Panc1 (cell line): ENCODE measurements around the gene KIF26A. TPM values are rescaled to one million over a fixed set of nuclear protein-coding genes. Genes with fewer than 3 reads are reported as not detected.

Source experiments
- ATAC-seq: fragments of 200-7000 bp; cut with Tn5 transposase; 2 replicates; pipeline ENCODE4 v1.9.1; 2020; ENCODE audit warnings: mild to moderate bottlenecking, moderate library complexity
- BruUV-seq: library from RNA; stranded (reverse); fragments of 400-500 nt; replicated peaks from 2 replicates; lab custom pipeline; 2021; lab: Mats Ljungman, UMichigan
- CTCF ChIA-PET: fragments of 300-600 bp; sonication (Branson Sonifier 250); formaldehyde crosslinking; loops from one replicate; lab custom pipeline; 2022; ENCODE audit warnings: antibody characterized with exemption; lab: Charles Lee
- POLR2A ChIA-PET: fragments of 300-600 bp; sonication (Branson Sonifier 250); formaldehyde crosslinking; loops from one replicate; lab custom pipeline; 2022; ENCODE audit warnings: antibody characterized with exemption; lab: Charles Lee
- DNase-seq: peaks from one replicate; pipeline ENCODE4 v3.0.0-alpha.2; 2010; ENCODE audit warnings: low read depth, low spot score
- H3K27ac ChIP-seq: 2 replicates; pipeline ENCODE4 v1.5.1; 2011; ENCODE audit warnings: mild to moderate bottlenecking, low read length, inconsistent platforms
- H3K27me3 ChIP-seq: fragments of 200-500 bp; sonication (Bioruptor generic); 2 replicates; pipeline ENCODE4 v1.6.0; 2014; ENCODE audit warnings: low read length, inconsistent platforms; ENCODE audit not compliant: control insufficient read depth, insufficient read depth
- H3K36me3 ChIP-seq: fragments of 200-500 bp; sonication (Bioruptor generic); 2 replicates; pipeline ENCODE4 v1.5.1; 2014; ENCODE audit warnings: inconsistent platforms, mild to moderate bottlenecking, low read length, moderate library complexity; ENCODE audit not compliant: control insufficient read depth, insufficient read depth
- H3K4me1 ChIP-seq: 2 replicates; pipeline ENCODE4 v1.5.1; 2011; ENCODE audit warnings: inconsistent platforms, mild to moderate bottlenecking, low read length, moderate library complexity; ENCODE audit not compliant: control insufficient read depth, insufficient read depth
- H3K4me3 ChIP-seq, 2 experiments: 2 replicates each; pipeline ENCODE4 v1.5.1; 2011 to 2012; ENCODE audit warnings: low read depth in 2 of 2, low read length in 2 of 2, mild to moderate bottlenecking in 2 of 2, inconsistent platforms in 1 of 2, moderate library complexity in 1 of 2
- H3K9me3 ChIP-seq: fragments of 200-500 bp; sonication (Bioruptor generic); 2 replicates; pipeline ENCODE4 v1.5.1; 2014; ENCODE audit warnings: low read depth, mild to moderate bottlenecking, inconsistent platforms, low read length, moderate library complexity; ENCODE audit not compliant: control insufficient read depth, insufficient read depth
- POLR2AphosphoS5 ChIP-seq: IDR thresholded peaks from 2 replicates; pipeline ENCODE4 v1.6.1; 2012; ENCODE audit warnings: mild to moderate bottlenecking, low read depth, low read length, moderate library complexity
- SIN3A ChIP-seq: IDR thresholded peaks from 2 replicates; pipeline ENCODE4 v1.6.1; 2012; ENCODE audit warnings: low read depth, mild to moderate bottlenecking, low read length, moderate library complexity, borderline replicate concordance; ENCODE audit not compliant: insufficient read depth
- TCF7L2 ChIP-seq: IDR thresholded peaks from 2 replicates; pipeline ENCODE4 v1.6.1; 2011; ENCODE audit warnings: mild to moderate bottlenecking, low read depth, low read length, inconsistent platforms
- in situ Hi-C: cut with HindIII; loops from 2 replicates; pipeline ENCODE4 v1.10.0; 2016; ENCODE audit warnings: low sequenced_read_pairs, low pct_unique_long_range_greater_than_20kb
- intact Hi-C: fragments of 100-400 bp; cut with micrococcal nuclease; formaldehyde crosslinking; loops from one replicate; pipeline ENCODE4 v1.10.0; 2022; ENCODE audit not compliant: unreplicated experiment
- total RNA-seq: library from RNA; stranded (reverse); gene quantifications from one replicate; pipeline ENCODE4 v1.2.1, GENCODE V29; 2021; ENCODE audit not compliant: unreplicated experiment
- TF ChIP-seq, protein P1 (sequence below): fragments of 450-650 bp; IDR thresholded peaks from 2 replicates; pipeline ENCODE4 v1.5.1; 2017; ENCODE audit warnings: mild to moderate bottlenecking
- TF ChIP-seq, protein P2 (sequence below), 2 experiments: IDR thresholded peaks; 2 replicates each; pipeline ENCODE4 v1.6.1; 2011 to 2012; ENCODE audit warnings: low read depth in 2 of 2, control low read depth in 1 of 2, low read length in 1 of 2, mild to moderate bottlenecking in 1 of 2, moderate library complexity in 1 of 2; ENCODE audit not compliant: insufficient read depth in 1 of 2

The KIF26A gene
- total RNA-seq, 1 experiment from 2014 or later = 4.4 TPM

DNA sequence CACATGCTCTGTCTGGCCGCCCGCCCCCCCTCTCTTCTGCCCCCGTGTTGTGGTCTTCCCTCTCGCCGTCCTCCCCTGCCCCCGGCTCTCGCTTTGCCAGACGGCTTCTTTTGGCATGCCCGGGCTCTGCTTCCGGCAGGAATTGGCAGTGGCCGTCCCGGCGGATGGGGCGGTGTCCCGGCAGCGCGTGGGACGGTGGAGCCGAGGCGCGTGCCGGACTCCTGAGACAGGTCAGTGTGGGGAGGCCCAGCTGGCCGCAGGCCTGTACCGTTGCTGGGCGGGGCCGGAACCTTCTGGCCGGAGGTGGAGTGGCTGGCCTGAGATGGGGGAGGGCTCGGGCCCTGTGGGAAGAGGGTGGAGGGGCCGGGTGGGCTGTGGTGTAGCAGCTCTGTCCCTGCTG, 17.1 kb downstream of the KIF26A start:
- BruUV-seq = no TSS peak
- in situ Hi-C loops (no loop called here), intact Hi-C loops (no loop called here)
- Histone ChIP-seq H3K36me3 (no peaks in the 10 kb centered on the region), H3K27ac (no peak overlapping the region), H3K4me3 (no peak overlapping the region), H3K27me3 (no peaks in the 10 kb centered on the region), H3K9me3 (no peaks in the 10 kb centered on the region), H3K4me1 (no peaks in the 10 kb centered on the region)
- TF ChIP-seq POLR2AphosphoS5 = no peak
- TF ChIP-seq, protein P1, sequence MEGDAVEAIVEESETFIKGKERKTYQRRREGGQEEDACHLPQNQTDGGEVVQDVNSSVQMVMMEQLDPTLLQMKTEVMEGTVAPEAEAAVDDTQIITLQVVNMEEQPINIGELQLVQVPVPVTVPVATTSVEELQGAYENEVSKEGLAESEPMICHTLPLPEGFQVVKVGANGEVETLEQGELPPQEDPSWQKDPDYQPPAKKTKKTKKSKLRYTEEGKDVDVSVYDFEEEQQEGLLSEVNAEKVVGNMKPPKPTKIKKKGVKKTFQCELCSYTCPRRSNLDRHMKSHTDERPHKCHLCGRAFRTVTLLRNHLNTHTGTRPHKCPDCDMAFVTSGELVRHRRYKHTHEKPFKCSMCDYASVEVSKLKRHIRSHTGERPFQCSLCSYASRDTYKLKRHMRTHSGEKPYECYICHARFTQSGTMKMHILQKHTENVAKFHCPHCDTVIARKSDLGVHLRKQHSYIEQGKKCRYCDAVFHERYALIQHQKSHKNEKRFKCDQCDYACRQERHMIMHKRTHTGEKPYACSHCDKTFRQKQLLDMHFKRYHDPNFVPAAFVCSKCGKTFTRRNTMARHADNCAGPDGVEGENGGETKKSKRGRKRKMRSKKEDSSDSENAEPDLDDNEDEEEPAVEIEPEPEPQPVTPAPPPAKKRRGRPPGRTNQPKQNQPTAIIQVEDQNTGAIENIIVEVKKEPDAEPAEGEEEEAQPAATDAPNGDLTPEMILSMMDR = no peak
- TF ChIP-seq, protein P2, sequence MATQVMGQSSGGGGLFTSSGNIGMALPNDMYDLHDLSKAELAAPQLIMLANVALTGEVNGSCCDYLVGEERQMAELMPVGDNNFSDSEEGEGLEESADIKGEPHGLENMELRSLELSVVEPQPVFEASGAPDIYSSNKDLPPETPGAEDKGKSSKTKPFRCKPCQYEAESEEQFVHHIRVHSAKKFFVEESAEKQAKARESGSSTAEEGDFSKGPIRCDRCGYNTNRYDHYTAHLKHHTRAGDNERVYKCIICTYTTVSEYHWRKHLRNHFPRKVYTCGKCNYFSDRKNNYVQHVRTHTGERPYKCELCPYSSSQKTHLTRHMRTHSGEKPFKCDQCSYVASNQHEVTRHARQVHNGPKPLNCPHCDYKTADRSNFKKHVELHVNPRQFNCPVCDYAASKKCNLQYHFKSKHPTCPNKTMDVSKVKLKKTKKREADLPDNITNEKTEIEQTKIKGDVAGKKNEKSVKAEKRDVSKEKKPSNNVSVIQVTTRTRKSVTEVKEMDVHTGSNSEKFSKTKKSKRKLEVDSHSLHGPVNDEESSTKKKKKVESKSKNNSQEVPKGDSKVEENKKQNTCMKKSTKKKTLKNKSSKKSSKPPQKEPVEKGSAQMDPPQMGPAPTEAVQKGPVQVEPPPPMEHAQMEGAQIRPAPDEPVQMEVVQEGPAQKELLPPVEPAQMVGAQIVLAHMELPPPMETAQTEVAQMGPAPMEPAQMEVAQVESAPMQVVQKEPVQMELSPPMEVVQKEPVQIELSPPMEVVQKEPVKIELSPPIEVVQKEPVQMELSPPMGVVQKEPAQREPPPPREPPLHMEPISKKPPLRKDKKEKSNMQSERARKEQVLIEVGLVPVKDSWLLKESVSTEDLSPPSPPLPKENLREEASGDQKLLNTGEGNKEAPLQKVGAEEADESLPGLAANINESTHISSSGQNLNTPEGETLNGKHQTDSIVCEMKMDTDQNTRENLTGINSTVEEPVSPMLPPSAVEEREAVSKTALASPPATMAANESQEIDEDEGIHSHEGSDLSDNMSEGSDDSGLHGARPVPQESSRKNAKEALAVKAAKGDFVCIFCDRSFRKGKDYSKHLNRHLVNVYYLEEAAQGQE (IDR thresholded peaks at IDR 0.05; ENCODE audit: insufficient read depth in 1 of 2, low read depth in 2 of 2, low read length in 1 of 2) = no peak
- no peak for TF ChIP-seq TCF7L2
- no peak for TF ChIP-seq SIN3A
- no peak for ATAC-seq
- no peak for DNase-seq
- CTCF ChIA-PET = no interaction called here
- POLR2A ChIA-PET = no interaction called here

DNA sequence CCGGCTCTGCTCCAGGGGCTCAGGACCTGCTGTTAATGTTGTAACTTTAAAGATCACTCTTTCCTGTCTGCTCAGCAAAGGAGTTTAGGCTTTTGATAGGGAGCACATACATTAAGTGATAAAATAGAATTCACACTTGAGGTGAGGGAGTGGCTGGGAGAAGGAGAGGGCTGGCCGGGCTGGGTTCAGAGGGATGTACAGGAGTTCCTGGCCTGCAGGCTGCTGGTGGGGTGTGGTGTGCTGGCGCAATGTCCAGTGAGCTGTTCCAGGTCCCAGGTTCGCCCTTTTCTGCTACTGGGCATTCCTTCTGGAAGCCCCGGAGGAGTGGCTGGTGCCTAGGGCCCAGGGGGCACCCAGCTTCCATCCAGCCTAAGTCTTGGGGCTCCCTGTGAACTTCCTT, 17.8 kb downstream of the KIF26A start:
- CTCF ChIA-PET = no interaction called here
- Histone ChIP-seq H3K9me3 (no peaks in the 10 kb centered on the region), H3K36me3 (no peaks in the 10 kb centered on the region), H3K4me3 (no peak overlapping the region), H3K27me3 (no peaks in the 10 kb centered on the region), H3K27ac (no peak overlapping the region), H3K4me1 (no peaks in the 10 kb centered on the region)
- in situ Hi-C loops = no loop called here
- DNase-seq (no peak), ATAC-seq (no peak)
- POLR2A ChIA-PET = no interaction called here
- no TSS peak for BruUV-seq
- intact Hi-C loops = no loop called here
- no peak for TF ChIP-seq SIN3A

DNA sequence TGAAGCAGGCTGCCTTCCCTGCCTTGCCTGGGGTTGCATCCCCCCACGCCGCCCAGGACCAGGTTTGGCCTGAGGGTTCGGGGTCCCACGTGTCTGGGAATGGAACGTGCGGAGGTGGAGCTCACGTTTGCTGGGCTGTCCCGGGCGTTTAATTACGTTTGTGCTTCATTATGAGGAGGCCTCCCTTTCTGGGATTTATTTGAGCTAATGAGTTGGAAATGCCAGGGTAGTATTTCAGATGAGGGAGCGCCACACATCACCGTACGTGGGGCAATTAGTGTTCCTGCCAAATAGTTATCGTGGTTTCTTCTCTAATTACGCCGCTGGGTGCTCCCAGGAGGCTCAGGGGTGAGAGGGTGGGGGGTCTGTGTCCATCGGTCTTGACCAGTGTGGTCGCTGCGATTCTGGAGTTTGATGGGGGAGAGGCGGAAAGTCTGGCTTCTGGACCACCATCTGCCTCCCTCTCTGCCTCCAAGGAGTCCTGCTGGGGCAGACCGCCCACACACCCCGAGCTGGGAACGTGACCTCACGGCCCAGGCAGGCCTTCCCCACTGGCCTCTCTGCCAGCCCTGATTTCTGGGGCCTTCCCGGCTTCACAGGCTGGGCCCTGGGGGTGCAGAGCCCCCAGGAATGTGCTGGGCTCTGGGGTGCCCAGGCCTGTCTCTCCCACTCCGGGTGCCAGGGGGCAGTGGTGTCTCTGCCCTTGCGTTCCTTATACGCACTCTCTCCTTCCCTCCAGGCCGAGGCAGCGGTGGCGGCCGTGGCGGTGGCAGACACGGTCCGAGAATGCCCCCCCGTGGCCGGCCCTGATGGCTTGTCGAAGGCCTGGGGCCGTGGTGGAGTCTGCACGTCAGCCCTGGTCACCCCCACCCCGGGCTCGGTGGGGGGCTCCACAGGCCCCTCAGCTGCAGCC, 18.9 kb downstream of the KIF26A start:
- ChIA-PET CTCF (no interaction called here), POLR2A (no interaction called here)
- no peak overlapping the region for H3K27ac ChIP-seq
- H3K4me3 ChIP-seq = no peak overlapping the region
- no peaks in the 10 kb centered on the region for H3K9me3 ChIP-seq
- intact Hi-C loops (no loop called here), in situ Hi-C loops (no loop called here)
- H3K36me3 ChIP-seq = no peaks in the 10 kb centered on the region
- H3K27me3 ChIP-seq = no peaks in the 10 kb centered on the region
- TF ChIP-seq, protein P1 = peak; percentile 46
- TF ChIP-seq SIN3A = no peak
- ATAC-seq (no peak; the same call in 1 of the 2 replicates), DNase-seq (no peak)
- BruUV-seq = no TSS peak
- H3K4me1 ChIP-seq = no peaks in the 10 kb centered on the region
